SK-N-SH treated with all-trans-retinoic acid at 6 μM for 48 hours (cell line): Measurements from ENCODE around the gene NDP.

Source experiments
- CREB5 ChIP-seq: fragments of 250-450 bp; sonication (Bioruptor Pico); IDR thresholded peaks from 2 replicates; pipeline ENCODE4 v1.5.1; 2020; ENCODE audit warnings: low read depth, mild to moderate bottlenecking, moderate library complexity
- CSRNP3 ChIP-seq: fragments of 250-450 bp; sonication (Bioruptor Pico); IDR thresholded peaks from 2 replicates; pipeline ENCODE4 v1.5.1; 2021; ENCODE audit warnings: mild to moderate bottlenecking, moderate library complexity
- ISL1 ChIP-seq: fragments of 250-450 bp; sonication (Bioruptor Pico); IDR thresholded peaks from 2 replicates; pipeline ENCODE4 v2.1.2; 2022; ENCODE audit warnings: mild to moderate bottlenecking, moderate library complexity
- PATZ1 ChIP-seq: fragments of 250-450 bp; sonication (Bioruptor Pico); IDR thresholded peaks from 2 replicates; pipeline ENCODE4 v1.8.0; 2020; ENCODE audit warnings: mild to moderate bottlenecking, moderate library complexity, borderline replicate concordance
- POU6F1 ChIP-seq: fragments of 250-450 bp; sonication (Bioruptor Pico); IDR thresholded peaks from 2 replicates; pipeline ENCODE4 v1.8.0; 2021; ENCODE audit warnings: low read depth, mild to moderate bottlenecking, moderate library complexity, borderline replicate concordance
- PPARA ChIP-seq: fragments of 250-450 bp; sonication (Bioruptor Pico); IDR thresholded peaks from 2 replicates; pipeline ENCODE4 v1.5.0; 2020; ENCODE audit warnings: mild to moderate bottlenecking, borderline replicate concordance
- RARB ChIP-seq: fragments of 250-450 bp; sonication (Bioruptor Pico); IDR thresholded peaks from 2 replicates; pipeline ENCODE4 v1.8.0; 2021; ENCODE audit warnings: mild to moderate bottlenecking, moderate library complexity

GRCh38 chrX:44002567-44002966 is 29.4 kb upstream of the NDP start:
- TF ChIP-seq PATZ1 (CRISPR knock-in tag) (no peak), POU6F1 (no peak), CSRNP3 (CRISPR knock-in tag) (no peak), ISL1 (no peak), CREB5 (CRISPR knock-in tag) (no peak), RARB (no peak), PPARA (CRISPR knock-in tag) (no peak)
